Cerebellar cortex (tissue), 1 donor: Measurements from ENCODE around the gene CCDC146.
"Not testable (repeated sequence)": the region's sequence is repeated elsewhere in the genome, so short reads cannot be mapped to it uniquely, and the experiment has no call there.

Experiments used
- DNase-seq: peaks from one replicate; pipeline ENCODE4 v3.0.0-alpha.2; 2015; ENCODE audit warnings: low spot score

Gene CCDC146

DNA sequence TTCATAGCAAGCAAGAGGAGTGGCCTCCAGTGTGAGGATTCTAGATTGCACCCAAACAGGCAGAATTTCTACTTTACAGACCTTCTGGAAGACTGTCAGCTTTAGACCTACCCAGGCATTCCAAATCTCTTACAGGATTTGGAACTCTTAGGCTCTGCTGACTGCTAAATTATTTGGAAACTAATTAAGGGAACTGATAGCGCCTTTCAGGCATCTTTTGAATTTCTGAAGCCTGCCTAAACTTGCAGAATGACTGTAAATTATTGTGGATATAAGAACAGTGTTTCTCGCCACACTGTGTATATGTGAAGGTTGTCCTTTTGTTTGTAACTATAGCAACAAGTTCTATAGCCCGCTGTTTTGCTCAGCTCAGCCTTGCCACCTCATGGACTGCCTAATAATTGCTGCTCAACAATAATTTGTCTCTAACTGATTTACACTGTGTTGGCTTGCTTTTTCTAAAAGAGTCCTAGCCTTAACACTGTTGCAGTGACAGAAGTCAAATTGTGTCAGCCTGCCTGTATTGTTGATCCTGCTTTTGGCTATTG is 32.6 kb downstream of the CCDC146 start:
- not testable (repeated sequence) for DNase-seq

DNA sequence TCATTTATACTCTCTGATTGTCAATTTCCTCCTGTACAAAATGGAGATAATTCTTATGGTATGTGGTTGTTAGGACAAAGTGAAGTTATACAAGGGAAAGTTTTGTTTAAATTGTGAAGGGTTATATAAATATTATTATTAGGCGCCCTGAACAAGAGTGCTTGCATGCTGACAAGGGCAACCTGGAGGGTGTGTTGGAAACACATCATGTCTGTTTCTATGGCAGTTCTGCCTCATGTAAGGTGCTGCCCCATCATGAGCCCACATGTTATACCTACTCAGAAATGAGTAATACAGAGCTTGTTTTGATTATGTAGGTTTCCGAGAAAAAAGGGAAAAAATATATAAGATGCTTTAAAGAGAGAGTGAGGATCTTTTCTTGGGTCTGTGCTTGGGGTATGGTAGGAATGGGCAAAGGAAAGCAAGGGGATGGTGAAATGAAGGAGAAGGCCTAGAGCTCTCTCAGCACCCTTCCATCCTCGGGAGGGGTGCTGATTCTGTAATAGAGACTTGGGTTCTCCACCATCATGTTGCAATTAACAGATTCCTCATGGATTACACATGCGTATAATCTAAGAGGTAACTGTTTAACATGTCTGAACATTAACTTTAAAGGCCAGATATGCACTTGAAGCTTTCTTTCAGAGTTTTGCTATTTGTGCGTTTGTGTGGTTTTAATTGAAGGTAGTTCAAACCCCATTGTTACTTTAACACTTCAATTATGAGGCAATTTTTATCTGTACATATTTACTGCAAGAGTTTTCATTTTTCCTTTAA is 33.4 kb downstream of the CCDC146 start:
- DNase-seq, result not testable (repeated sequence)

DNA sequence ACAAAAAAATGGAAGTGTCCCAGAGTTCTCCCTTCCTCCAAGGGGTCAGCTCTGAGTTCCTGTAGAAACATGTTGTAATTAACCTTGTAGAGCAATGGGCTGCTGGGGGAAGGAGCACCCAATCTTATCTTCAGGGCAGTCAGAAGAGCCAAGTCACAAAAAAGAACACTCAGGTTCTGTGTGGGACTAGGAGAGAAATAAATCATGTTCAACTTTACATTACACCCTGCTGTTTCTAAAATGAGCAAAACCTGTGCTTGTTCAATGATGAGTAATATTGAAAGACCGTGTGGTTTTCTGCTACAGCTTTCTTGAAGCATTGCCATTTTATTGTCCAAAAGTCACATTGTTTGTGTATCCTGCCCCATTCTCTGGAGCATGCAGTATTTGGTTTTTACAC is 34.6 kb downstream of the CCDC146 start:
- DNase-seq, result not testable (repeated sequence)

DNA sequence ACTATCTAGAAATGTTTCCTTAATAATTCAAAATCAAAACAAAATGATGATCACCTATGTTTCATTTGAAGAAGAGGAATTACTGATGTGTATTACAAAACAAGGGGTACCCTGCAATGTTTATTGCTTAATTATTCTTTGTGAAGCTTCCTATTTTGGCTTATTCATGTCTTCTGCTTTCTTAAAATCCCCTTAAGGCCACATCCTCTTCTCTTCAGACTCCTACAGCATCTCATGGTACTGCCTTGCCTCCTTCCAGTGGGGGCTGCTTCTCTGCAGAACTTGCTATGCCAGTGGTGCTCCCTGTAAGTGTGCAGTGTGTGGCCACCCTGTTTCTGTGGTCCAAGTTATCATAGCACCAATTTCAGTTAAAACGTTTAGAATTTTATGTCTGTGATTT is 35.0 kb downstream of the CCDC146 start:
- DNase-seq, result no peak

DNA sequence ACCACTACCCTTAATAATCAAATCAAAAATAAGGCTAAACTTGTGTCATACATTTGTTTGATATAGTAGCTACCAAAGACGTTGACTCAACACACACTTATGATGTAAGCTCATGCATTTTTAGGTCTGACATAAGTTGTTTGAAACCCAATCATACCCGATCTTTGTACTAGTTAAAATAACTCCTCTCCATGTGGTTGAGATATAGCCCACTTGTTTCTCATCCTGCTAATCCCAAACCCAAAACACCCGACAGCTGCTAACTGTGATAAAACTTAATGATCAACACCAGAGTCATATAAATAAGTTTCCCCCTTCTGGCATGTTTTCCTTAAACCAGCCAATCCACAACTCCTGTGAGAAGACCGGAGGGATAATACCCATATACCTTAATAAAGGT is 48.7 kb downstream of the CCDC146 start:
- not testable (repeated sequence) for DNase-seq

DNA sequence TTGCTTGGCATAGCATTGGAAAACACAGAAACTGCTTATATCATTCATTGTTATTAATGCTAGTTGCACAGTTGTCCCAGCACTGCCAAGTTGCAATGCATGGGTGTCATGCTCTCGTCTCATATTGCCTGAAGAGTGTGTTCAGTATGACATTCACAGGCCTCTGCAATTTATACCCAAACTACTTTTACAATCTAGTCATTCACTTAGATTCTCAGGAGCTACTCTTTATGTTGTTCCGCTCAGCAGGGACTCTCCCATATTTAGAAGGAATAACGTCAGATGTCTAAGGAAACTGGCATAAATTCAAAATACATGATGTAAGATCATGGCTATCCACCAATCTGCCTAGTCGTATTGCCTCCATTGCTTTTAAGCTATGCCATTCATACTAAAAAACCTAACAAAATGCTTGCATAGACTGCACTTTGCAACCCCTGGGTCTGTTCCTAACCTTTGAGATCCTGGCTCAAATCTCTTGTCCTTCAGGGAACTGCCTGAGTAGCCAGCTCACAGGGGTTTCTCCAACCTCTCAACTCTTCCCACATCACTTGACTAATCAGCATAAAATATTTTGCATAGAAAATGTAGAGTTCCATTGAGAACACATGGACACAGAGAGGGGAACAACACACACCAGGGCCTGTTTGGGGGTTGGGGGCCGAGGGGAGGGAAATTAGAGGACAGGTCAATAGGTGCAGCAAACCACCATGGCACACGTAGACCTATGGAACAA is 50.2 kb downstream of the CCDC146 start:
- not testable (repeated sequence) for DNase-seq

DNA sequence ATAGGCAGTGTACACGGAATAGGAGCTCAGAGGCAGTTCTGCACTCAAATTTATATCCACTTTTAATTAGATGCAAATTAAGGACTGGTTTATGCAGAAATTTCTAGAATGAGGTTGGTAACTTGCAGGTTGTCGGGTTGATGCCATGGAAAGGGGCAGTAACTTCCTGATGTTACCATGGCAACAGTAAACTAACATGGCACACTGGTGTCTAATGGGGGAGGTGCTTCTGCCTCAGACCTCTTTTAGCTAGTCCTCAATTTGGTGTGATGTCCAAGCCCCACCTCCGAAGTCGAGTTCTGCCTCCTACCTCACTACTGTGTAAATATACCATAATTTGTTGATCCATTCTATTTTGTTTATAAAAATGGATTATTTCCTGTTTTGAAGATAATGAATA is 52.0 kb downstream of the CCDC146 start:
- DNase-seq, result not testable (repeated sequence)

DNA sequence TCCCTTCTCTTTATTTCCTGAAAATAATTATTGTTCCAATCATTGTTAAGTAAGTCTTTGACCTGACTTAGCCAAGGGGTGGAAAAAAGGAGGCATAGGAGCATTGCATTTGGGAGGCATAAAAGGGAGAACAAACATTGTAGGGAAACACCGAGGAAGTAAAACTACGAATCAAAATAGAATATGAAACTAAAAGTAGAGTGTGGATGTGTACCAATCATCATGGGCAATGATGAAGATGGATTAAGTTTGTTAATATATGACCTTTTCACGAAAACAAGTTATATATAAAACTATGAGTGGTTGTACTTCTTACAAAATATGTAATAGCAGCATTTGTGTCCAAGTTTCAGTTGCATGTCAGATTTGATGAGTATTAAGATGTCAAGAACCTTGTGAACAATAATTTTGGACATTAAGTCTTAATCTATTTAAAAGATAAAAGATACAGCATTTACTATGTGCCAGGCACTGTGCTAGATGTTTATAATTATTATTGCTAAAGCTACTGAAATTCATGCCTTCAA is 52.9 kb downstream of the CCDC146 start:
- not testable (repeated sequence) for DNase-seq

DNA sequence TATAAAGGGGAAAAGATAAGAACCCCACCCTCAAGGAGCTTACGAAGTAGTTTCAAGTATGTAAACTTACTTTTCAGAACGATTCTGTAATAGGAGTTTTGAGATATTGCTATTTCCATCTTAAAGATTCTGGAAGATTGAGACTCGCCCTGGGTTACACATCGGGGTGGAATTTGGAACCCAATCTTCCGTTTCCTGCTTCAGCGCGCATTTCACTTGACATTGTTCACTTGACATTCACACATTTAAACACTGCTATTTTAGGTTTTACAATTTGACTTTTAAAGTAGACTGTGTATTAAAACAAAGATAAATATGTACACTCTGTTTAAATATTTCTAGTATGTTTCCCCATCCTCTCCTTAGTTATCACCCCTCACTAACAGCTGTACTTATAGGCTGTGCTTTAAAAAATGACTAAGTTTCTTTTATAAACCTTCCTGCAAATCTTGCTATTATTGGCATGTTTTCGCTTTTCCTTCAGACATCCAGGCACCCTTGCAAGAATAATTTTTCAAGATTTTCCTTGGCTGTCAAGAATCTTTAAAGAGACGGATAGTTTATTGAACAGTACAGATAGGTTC is 55.0 kb downstream of the CCDC146 start:
- DNase-seq, result not testable (repeated sequence)

DNA sequence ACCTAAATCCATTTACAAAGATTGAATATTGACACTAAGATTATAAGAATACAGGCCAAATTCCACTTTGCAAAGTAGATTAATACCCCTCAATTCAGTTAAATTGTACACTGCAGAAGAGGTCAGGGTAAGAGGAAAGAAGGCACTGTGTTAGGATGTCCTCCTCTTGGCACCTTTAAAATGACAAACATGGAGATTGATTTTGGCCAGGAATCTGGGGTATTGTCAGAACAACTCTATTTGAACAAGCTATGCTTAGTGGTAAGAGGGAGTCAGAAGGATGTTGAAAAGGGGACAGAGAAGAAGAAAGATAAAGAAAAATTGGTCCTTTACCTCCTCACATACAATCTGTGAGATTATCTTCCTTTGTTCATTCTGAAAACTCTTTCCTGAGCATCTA is 55.6 kb downstream of the CCDC146 start:
- not testable (repeated sequence) for DNase-seq

DNA sequence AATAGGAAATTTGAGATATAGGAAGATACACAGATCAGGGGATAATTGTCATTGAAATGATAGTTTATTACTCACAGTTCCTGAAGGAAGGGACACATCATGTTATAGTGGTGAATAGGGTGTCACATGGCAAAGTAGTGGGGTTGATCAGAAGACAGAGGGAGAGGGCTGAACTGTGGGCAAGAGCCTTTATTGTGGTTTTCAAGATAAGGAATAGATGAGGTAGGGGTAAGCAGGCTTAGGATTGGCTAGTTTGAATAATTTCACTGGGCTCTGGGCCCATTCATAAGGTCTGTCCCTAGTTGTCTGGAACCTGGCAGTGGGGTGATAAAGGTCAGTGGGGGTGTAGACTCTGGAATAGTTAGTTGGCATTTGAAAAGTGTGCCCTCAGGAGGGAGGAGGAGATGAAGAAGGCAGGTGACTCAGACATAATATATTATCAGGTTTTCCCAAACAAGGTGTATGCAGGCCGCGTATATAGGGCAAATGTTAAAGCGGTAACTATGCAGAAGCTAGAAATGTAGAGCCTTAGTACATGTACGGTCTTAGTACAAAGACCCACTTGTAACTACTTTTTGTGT is 58.7 kb downstream of the CCDC146 start:
- DNase-seq, result no peak

DNA sequence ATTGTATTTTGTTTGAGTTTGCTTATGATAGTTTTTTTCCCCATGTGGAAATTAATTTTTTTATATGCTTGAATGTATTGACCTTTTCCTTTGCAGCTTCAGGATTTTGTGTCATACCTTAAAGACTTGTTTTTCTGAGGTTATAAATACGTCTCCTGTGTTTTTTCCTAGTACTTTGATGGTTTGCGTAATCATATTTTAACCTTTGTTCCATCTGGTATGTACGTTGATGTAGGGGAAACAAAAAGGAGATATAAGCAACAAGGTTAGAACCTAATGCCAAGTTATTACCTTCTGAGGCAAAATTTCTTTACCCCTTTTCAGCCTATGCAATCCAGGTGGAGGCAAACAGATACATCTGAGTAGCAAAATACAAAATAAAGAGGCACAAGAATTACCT is 59.3 kb downstream of the CCDC146 start:
- no peak for DNase-seq

DNA sequence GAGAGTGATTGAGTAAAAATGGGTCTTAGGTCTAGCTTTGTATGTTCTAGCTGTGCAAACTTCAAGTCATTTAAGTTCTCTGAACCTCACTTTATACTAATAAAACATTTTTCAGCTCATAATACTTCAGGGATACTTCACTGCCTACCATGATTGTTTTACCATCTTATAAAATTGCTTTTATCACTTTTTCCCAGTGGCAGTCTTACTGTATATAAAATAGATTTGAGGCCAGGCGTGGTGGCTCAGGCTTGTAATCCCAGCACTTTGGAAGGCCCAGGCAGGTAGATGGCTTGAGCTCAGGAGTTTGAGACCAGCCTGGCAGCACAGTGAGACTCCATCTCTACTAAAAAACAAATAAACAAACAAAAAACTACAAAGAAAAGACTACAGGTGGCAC is 59.8 kb downstream of the CCDC146 start:
- no peak for DNase-seq

DNA sequence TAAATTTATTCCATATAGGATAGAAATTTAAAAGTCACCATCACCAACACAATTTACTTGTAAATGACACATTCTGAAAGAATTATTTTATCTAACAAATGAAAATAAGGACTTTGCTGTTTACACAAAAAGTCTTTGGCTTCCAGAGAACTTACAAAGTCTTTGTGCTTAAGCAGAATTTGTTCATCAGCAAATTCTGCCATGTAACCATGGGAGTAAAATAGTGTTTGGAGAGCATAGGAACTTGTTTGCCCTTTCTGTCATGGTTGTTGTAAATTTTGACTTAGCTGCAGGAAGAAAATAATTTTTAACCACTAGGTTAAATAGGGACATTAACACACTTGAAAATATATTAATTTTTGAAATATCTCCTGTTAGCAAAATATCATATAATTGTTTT is 62.0 kb downstream of the CCDC146 start:
- no peak for DNase-seq

DNA sequence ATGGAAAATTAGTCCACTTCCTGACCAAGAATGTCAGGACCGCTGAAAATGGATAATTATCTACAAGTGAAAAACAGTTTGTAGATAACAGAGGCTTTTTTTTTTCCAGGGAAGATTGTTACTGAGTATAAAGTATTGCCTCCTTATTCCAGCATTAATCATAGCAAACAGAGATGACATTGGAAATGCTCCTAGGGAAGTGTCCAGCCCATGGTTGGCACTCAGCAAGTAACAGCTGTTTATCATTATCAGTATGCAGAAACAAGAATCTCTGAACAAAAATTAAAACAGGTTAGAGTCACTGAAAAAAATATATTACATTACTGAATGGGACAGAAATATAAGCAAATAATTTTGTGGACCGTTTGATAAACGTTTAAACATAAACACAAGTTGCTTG is 62.6 kb downstream of the CCDC146 start:
- no peak for DNase-seq

DNA sequence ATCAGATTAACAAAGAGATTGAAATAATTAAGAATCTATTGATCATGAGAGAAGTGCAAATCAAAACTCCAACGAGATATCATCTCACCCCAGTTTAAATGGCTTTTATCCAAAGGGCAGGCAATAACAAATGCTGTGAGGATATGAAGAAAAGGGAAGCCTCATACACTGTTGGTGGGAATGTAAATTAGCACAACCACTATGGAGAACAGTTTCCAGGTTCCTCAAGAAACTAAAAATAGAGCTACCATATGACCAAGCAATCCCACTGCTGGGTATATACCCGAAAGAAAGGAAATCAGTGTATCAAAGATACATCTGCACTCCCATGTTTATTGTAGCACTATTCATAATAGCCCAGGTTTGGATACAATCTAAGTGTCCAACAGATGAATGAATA is 63.5 kb downstream of the CCDC146 start:
- DNase-seq, result no peak

DNA sequence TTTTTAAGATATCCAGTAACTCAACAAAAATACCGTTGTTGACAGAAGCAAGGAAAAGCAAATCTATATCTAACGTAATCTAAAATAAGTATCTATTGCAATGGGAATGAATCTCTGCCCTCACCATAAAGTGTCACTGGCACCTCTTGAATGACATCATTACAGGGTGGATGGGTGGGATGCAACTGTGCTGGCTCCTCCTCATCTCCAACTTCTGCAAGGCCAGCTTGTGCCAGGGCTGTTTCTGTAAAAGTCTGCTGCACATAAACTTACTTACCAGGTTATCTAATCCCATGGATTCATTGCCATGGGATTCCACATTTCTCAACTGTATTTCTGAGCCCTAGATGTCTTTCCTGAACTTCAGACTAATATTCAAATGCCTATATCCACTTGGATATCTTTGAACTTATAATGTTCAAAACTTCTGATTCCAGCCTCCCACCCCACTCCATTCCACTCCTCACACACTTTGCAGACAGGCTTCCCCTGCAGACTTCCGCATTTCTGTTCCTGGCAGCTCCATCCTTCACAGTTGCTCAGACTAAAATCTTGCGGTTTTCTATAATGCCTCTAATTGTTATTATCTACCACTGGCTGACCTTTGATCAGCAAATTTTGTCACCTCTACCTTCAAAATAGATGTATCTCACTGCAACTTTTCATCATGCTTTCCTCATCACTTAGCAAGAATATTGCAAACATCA is 66.5 kb downstream of the CCDC146 start:
- DNase-seq, result no peak

DNA sequence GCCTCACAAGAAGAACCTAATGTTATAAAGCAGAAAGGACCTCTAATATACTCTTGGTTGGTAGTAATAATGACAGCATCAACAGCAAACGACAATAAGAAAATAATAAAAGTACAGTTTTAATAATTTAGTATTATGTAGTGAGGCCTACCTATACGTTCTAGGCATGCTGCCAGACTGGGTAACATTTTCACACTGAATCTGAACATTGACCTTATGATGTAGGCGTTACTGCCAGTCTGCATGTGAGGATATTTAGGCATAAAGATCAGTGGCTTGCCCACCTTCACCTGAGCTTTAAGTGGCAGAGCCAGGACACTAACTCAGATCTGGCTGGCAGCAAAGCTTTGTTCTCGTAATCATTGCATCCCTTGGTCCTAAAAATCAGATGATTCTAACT is 74.7 kb downstream of the CCDC146 start:
- DNase-seq, result no peak

DNA sequence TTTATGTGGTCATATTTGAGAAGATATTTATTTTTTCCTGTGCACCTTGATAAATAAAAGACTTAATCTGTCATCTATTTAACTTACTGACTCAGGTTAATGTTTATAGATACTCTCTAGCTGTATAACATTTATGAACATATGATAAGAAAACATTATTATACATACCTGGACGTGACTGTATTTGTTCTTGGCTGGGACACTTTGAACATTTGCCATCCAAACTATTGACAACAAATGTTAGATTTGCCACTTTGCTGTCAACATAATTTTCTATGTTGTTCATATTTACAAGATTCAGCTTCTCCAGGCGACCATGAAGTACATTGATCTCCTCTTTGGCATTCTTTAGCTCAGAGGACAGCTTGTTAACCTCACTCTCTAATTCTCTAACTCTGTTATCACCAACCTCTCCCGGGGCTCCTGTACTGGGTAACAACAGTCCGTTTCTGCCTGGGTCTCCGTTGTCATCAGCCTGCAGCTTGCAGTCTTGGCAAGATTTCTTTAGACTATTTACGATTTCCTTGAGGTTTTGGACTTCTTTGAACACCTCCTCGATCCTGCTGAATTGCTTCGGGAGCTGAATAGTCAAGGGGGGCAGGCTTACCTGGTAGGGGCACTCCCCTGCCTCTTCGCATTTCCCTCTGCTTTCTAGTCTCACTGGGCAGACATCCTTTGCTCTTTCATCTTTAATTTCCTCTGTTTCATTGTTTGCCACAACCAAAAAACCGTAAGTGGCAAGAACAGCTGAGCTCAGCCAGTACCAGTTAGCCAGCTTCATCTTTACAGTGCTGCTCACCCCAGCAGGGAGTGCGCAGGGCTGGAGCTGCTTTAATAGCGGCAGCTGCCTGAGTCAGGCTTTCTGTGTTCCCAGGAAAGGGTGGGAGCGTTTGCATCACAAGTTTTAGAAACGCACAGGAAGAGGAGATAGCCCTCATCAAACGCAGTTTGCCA is 76.9 kb downstream of the CCDC146 start, which contains the start of gene FGL2:
Gene FGL2, minus strand, starts transcription at position 807 of the 954 bp plus-strand sequence. Its CDS starts 26 bp downstream, at position 781.
- DNase-seq, result peak; percentile 6

DNA sequence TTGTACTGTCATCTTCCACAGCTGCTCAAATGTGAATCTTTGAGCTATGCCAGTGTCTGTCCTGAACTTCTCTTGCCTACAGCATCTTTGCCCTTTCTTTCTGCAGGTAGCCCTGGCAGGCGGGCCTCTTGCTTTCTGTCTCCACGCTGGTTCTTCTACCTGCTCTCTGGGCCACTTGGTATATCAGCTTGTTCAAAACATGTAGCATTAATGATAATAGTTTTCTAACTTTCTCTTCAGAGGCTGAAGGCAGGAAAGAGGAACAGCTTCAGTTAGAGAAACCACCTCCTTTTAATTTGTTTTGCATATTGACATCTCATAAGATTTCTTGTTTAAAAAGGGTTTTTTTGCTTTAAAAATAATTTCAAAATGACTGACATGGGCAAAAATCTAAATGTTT is 78.1 kb downstream of the CCDC146 start:
- no peak for DNase-seq
